Keratinocyte (primary cell): Measurements from ENCODE around the gene DCPS. TPM values are rescaled to one million over a fixed set of nuclear protein-coding genes. Genes with fewer than 3 reads are reported as not detected.

Experiments used
- DNase-seq: peaks from one replicate; pipeline ENCODE4 v3.0.0-alpha.2; 2011; ENCODE audit warnings: low read depth, missing footprints, low spot score
- FAIRE-seq: peaks from 2 replicates; lab custom pipeline; 2011; peaks lifted over from hg19 to GRCh38; lab: Jason Lieb, UNC
- H2AFZ ChIP-seq: 2 replicates; pipeline ENCODE4 v1.6.0; 2012; ENCODE audit warnings: low read length, control low read depth, inconsistent platforms; ENCODE audit not compliant: control insufficient read depth
- H3K27ac ChIP-seq: 2 replicates; pipeline ENCODE4 v1.5.1; 2011; ENCODE audit warnings: low read length; ENCODE audit not compliant: control insufficient read depth, insufficient read depth
- H3K27me3 ChIP-seq: 3 replicates; pipeline ENCODE4 v1.6.0; 2011; ENCODE audit warnings: low read length; ENCODE audit not compliant: control insufficient read depth, insufficient read depth; ENCODE audit errors: extremely low read depth
- H3K36me3 ChIP-seq, 2 experiments: 2 replicates in 1 of 2; 3 replicates in 1 of 2; pipeline ENCODE4 v1.5.1; 2011; ENCODE audit warnings: low read length in 2 of 2, mild to moderate bottlenecking in 1 of 2; ENCODE audit not compliant: control insufficient read depth in 2 of 2, insufficient read depth in 2 of 2; ENCODE audit errors: extremely low read depth in 1 of 2
- H3K4me1 ChIP-seq: 3 replicates; pipeline ENCODE4 v1.5.1; 2011; ENCODE audit warnings: low read length; ENCODE audit not compliant: control insufficient read depth, insufficient read depth; ENCODE audit errors: extremely low read depth
- H3K4me2 ChIP-seq: 3 replicates; pipeline ENCODE4 v1.6.0; 2011; ENCODE audit warnings: low read depth, low read length; ENCODE audit not compliant: control insufficient read depth, insufficient read depth; ENCODE audit errors: extremely low read depth
- H3K4me3 ChIP-seq, 3 experiments: fragments of 200-600 bp in 1 of 3; sonication (generic) in 1 of 3; 2 replicates in 2 of 3; 3 replicates in 1 of 3; pipeline ENCODE4 v1.5.1; 2011 to 2016; ENCODE audit warnings: low read length in 3 of 3, mild to moderate bottlenecking in 3 of 3, control low read depth in 2 of 3, inconsistent platforms in 1 of 3, low read depth in 1 of 3, mixed read lengths in 1 of 3, mixed run types in 1 of 3, moderate library complexity in 1 of 3; ENCODE audit not compliant: control insufficient read depth in 2 of 3, insufficient read depth in 2 of 3; ENCODE audit errors: extremely low read depth in 1 of 3
- H3K79me2 ChIP-seq: 2 replicates; pipeline ENCODE4 v1.6.0; 2012; ENCODE audit warnings: low read length; ENCODE audit not compliant: control insufficient read depth, insufficient read depth
- H3K9ac ChIP-seq: 3 replicates; pipeline ENCODE4 v1.6.0; 2011; ENCODE audit warnings: low read length; ENCODE audit not compliant: control insufficient read depth, insufficient read depth; ENCODE audit errors: extremely low read depth
- H3K9me1 ChIP-seq: 3 replicates; pipeline ENCODE4 v1.6.0; 2011; ENCODE audit warnings: low read length; ENCODE audit not compliant: control insufficient read depth, insufficient read depth; ENCODE audit errors: extremely low read depth
- H3K9me3 ChIP-seq: 2 replicates; pipeline ENCODE4 v1.5.1; 2012; ENCODE audit warnings: low read depth, low read length; ENCODE audit not compliant: control insufficient read depth
- H4K20me1 ChIP-seq: 3 replicates; pipeline ENCODE4 v1.6.0; 2011; ENCODE audit warnings: low read length; ENCODE audit not compliant: control insufficient read depth, insufficient read depth; ENCODE audit errors: extremely low read depth
- EZH2 ChIP-seq: IDR thresholded peaks from one replicate; pipeline ENCODE4 v1.6.1; 2012; ENCODE audit warnings: inconsistent platforms, mild to moderate bottlenecking, low read length, moderate library complexity
- dilution Hi-C: fragments of 300-500 bp; cut with MboI; formaldehyde crosslinking; loops from one replicate; pipeline ENCODE4 v1.7.0; 2020; ENCODE audit warnings: low sequenced_read_pairs; ENCODE audit not compliant: extremely low pct_ligation_motif_present
- polyA plus RNA-seq, 5 experiments: library from polyadenylated mRNA; depleted of rRNA in 3 of 5; stranded (reverse) in 3 of 5; stranded (forward) in 1 of 5; unstranded in 1 of 5; fragments of >200 nt; gene quantifications; 1 replicate in 1 of 5; 2 replicates in 3 of 5; 3 replicates in 1 of 5; pipeline versions ENCODE4 v1.2.1 to v1.2.3, GENCODE V29; 2011 to 2012; ENCODE audit warnings: missing spikeins in 2 of 5, low read depth in 1 of 5, low replicate concordance in 1 of 5
- TF ChIP-seq, protein P1 (sequence below), 3 experiments: IDR thresholded peaks in 1 of 3; conservative IDR thresholded peaks in 1 of 3; optimal IDR thresholded peaks in 1 of 3; 2 replicates in 2 of 3; 3 replicates in 1 of 3; pipeline versions ENCODE3 to v1.5.1; 2011; ENCODE audit warnings: low read length in 3 of 3, mild to moderate bottlenecking in 3 of 3, moderate library complexity in 2 of 3, control low read depth in 1 of 3, inconsistent platforms in 1 of 3; ENCODE audit not compliant: insufficient read depth in 2 of 3; ENCODE audit errors: extremely low read depth in 1 of 3

Gene DCPS
- polyA plus RNA-seq, 1 donor (not counting 4 experiments of a cell fraction or from before 2014, with no cell fraction given), result 31.3 TPM

DNA sequence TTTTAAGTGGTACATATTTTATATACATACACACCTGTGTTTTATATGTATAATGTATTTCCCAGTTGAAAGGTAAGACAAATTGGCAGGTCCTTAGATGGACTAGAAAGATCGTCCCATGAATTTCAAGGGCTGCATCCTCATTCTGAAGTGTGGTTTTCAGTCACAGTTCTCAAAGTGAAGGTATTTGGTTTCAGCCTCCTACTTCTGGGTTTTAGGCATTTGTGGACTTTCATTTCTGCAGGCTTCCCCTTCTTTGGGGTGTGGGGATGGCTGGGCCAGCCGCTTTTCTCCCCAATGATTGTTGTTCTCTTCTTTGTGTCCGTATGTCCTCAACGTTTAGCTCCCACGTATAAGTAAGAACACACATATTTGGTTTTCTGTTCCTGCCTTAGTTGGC lies 10.0 kb downstream of the DCPS start:
- dilution Hi-C loops, result no loop called here
- no peaks in the 10 kb centered on the region for H3K27me3 ChIP-seq
- peaks cover 35% of the 10 kb centered on the region for H3K4me1 ChIP-seq
- no peak overlapping the region for H2AFZ ChIP-seq
- H3K4me2 ChIP-seq, result no peak overlapping the region
- H3K27ac ChIP-seq, result no peak overlapping the region
- H3K9me3 ChIP-seq, result no peaks in the 10 kb centered on the region
- H3K9me1 ChIP-seq, result no peaks in the 10 kb centered on the region
- no peaks in the 10 kb centered on the region for H3K79me2 ChIP-seq
- H3K9ac ChIP-seq, result no peak overlapping the region
- DNase-seq, result no peak
- H4K20me1 ChIP-seq, result no peaks in the 10 kb centered on the region
- no peaks in the 10 kb centered on the region for H3K36me3 ChIP-seq
- no peak for FAIRE-seq
- no peak overlapping the region for H3K4me3 ChIP-seq
- TF ChIP-seq, protein P1, sequence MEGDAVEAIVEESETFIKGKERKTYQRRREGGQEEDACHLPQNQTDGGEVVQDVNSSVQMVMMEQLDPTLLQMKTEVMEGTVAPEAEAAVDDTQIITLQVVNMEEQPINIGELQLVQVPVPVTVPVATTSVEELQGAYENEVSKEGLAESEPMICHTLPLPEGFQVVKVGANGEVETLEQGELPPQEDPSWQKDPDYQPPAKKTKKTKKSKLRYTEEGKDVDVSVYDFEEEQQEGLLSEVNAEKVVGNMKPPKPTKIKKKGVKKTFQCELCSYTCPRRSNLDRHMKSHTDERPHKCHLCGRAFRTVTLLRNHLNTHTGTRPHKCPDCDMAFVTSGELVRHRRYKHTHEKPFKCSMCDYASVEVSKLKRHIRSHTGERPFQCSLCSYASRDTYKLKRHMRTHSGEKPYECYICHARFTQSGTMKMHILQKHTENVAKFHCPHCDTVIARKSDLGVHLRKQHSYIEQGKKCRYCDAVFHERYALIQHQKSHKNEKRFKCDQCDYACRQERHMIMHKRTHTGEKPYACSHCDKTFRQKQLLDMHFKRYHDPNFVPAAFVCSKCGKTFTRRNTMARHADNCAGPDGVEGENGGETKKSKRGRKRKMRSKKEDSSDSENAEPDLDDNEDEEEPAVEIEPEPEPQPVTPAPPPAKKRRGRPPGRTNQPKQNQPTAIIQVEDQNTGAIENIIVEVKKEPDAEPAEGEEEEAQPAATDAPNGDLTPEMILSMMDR (optimal IDR thresholded peaks at IDR 0.05 in 1 of 3, IDR thresholded peaks at IDR 0.05 in 1 of 3, conservative IDR thresholded peaks at IDR 0.05 in 1 of 3; ENCODE audit: extremely low read depth in 1 of 3, insufficient read depth in 2 of 3, low read length in 3 of 3), result no peak
- TF ChIP-seq EZH2, result no peak

DNA sequence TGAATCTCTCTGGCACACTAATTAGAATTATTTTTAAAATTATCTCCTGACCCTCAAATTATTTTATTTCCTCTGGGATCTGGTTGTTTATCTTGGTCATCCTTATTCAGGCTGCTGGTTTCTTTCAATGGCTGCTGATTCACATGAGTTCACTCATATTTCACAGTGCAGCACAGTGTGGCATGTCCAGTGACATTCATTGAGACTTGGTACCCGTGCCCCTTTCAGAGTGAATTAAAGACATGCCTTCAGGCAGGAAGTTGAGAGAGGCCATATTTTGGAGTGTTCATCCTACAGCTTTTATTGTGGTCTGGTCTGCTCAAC lies 13.5 kb downstream of the DCPS start:
- no peak overlapping the region for H2AFZ ChIP-seq
- no peak for DNase-seq
- H3K79me2 ChIP-seq, result no peaks in the 10 kb centered on the region
- H3K27me3 ChIP-seq, result no peaks in the 10 kb centered on the region
- TF ChIP-seq, protein P1 (optimal IDR thresholded peaks at IDR 0.05 in 1 of 3, IDR thresholded peaks at IDR 0.05 in 1 of 3, conservative IDR thresholded peaks at IDR 0.05 in 1 of 3; ENCODE audit: extremely low read depth in 1 of 3, insufficient read depth in 2 of 3, low read length in 3 of 3), result no peak
- TF ChIP-seq EZH2, result no peak
- peak; percentile 5 for FAIRE-seq
- no peaks in the 10 kb centered on the region for H4K20me1 ChIP-seq
- dilution Hi-C loops, result no loop called here
- peak overlapping the region; percentile 75 for H3K9ac ChIP-seq
- H3K27ac ChIP-seq, result peak overlapping the region; percentile 89
- H3K9me3 ChIP-seq, result no peaks in the 10 kb centered on the region
- H3K4me1 ChIP-seq, result peaks cover 45% of the 10 kb centered on the region
- no peaks in the 10 kb centered on the region for H3K36me3 ChIP-seq
- no peaks in the 10 kb centered on the region for H3K9me1 ChIP-seq
- H3K4me2 ChIP-seq, result peak overlapping the region; percentile 88
- H3K4me3 ChIP-seq, result peak overlapping the region in 1 of 3 experiments; percentile 40
